GM21390 (cell line): ENCODE measurements around the gene CPNE6.
"Not testable (repeated sequence)": the region's sequence is repeated elsewhere in the genome, so short reads cannot be mapped to it uniquely, and the experiment has no call there.

ENCODE experiments used
- ATAC-seq: cut with Tn5 transposase; IDR thresholded peaks from one replicate; pipeline ENCODE4 v1.9.1; 2021; ENCODE audit not compliant: unreplicated experiment

Gene CPNE6

DNA sequence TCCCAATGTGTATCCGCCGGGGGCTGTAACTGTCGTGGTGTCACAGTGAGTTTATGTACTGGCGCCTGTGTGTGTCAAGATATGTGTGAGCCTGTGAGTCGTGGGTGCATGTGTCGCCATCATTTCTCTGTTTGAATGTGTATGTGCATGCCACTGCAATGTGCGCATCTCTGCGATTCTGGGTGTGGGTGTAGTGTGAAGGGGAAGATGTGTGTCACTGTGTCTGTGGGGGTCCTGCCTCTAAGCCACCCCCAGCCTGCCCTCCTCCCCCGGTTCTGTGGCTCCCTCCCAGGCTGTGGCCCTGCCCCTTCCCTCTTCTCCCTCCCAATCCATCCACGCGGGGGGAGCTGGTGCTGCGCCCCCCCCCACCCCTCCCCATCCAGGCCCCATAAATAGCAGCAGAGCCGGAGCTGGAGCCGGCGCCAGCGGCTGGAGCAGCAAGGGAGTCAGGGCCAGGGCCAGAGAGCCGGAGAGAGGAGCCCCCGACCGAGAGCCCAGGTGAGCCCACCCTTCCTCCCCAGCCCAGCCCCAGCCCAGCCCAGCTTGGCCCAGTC lies at the start of gene CPNE6:
CPNE6 (plus strand) TSS at position 419 of the 554 bp plus-strand sequence. CDS start 1,375 bp downstream, outside the sequence.
- no peak for ATAC-seq

DNA sequence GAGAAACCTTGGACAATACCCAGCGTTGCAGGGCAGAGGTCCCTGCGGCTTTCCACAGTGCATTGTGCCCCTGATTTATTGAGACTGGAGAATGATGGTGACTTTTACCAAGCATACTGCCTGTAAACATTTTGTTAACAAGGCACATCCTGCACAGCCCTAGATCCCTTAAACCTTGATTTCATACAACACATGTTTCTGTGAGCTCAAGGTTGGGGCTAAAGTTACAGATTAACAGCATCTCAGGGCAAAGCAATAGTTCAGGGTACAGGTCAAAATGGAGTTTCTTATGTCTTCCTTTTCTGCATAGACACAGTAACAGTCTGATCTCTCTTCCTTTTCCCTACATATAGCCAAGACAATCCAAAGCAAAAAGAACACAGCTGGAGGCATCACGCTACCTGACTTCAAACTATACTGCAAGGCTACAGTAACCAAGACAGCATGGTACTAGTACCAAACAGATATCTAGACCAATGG lies 46.4 kb upstream of the CPNE6 start:
- not testable (repeated sequence) for ATAC-seq

DNA sequence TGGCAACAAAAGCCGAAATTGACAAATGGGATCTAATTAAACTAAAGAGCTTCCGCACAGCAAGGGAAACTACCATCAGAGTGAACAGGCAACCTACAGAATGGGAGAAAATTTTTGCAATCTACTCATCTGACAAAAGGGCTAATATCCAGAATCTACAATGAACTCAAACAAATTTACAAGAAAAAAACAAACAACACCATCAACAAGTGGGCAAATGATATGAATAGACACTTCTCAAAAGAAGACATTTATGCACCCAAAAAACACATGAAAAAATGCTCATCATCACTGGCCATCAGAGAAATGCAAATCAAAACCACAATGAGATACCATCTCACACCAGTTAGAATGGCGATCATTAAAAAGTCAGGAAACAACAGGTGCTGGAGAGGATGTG lies 41.7 kb upstream of the CPNE6 start:
- ATAC-seq: not testable (repeated sequence)

DNA sequence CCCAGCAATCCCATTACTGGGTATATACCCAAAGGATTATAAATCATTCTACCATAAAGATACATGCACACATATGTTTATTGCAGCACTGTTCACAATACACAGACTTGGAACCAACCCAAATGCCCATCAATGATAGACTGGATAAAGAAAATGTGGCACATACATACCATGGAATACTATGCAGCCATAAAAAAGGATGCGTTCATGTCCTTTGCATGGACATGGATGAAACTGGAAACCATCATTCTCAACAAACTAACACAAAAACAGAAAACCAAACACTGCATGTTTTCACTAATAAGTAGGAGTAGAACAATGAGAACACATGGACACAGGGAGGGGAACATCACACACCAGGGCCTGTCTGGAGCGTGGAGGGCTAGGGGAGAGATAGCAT lies 40.0 kb upstream of the CPNE6 start:
- not testable (repeated sequence) for ATAC-seq

DNA sequence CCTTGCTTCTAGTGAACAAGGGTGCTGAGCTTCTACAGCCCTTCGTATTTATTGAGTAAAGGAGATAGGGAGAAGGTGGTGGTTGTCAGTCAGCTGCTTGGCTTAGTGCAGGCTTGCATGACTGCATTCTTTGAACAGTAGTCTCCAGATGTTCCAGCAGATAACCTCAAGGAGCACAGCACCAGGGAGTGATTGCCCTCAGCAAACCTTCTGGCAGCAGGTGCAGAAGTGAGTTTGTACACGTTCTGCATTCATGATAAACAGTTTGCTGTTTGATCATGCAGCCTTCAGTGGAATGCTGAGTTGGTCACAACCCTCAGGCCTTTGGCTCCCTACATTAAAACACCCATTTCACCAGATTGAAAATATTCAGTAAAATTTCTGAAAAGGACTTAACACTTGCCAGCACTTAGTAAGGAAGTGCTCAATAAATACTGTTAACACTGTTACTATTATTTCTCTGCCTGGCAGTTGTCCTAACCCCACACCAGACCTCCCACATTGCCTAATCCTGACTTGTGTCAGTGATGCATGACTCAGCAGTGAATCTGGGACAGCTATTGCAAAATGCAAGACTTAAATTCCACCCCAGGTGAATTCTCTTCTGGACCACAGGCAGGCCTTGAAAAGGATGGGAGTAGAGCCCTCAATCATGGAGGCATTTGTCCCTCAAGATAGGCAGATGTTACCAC lies 38.5 kb upstream of the CPNE6 start:
- no peak for ATAC-seq

DNA sequence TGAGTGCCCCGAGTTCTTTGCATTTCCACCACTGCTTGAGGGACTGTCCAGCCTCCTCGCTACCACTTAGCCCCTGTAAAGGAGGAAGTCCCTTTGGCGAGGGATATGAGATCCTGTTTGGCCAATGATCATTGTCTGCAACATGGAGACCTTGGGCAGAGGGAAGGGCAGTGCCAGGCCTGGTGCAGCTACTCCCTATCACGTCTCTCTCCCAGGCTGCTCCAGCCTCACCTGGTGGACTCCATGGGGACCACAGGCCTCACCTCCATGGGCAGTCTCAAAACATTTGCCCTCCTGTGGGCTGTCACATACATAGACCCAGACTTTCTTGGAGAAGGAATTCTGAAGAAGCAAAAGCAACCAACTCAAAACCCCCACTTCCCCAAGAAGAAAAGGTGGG lies 35.6 kb upstream of the CPNE6 start:
- ATAC-seq: peak; percentile 11

DNA sequence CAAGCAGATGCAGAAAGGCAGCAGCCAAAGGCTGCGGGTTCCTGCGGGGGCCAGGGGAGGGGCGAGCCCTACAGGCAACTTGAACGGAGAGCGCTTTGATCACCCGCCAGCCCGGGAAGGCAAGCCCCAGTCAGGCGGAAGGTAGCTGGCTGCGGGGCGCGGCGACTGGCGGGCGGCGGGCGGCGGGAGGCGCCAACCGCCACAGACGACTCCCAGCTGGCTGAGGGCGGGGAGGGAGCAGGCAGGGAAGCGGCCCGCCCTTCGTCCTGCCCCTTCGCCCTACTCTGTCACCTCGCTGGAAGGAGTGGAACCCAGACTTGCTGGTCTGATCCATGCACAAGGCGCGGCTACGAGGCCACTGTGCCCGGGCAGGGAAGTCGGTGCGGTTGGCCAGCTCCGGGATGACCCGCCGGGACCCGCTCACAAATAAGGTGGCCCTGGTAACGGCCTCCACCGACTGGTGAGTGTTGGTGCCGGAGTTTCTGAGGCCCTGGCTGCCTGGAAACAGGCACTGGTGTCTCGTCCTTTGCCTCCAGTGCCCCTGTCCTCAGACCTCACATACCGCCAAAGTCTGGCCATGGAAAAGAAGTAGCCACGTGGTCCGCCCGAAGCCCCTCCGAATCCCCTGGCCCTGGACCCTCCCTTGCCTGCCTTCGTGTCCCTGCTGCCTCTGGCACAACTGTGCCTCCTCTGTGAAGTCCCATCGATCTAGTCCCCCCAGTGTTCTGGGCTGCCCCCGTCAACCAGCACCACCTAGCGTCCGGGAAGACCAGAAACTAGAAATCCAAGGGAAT lies 35.0 kb upstream of the CPNE6 start:
- ATAC-seq: peak; percentile 74

DNA sequence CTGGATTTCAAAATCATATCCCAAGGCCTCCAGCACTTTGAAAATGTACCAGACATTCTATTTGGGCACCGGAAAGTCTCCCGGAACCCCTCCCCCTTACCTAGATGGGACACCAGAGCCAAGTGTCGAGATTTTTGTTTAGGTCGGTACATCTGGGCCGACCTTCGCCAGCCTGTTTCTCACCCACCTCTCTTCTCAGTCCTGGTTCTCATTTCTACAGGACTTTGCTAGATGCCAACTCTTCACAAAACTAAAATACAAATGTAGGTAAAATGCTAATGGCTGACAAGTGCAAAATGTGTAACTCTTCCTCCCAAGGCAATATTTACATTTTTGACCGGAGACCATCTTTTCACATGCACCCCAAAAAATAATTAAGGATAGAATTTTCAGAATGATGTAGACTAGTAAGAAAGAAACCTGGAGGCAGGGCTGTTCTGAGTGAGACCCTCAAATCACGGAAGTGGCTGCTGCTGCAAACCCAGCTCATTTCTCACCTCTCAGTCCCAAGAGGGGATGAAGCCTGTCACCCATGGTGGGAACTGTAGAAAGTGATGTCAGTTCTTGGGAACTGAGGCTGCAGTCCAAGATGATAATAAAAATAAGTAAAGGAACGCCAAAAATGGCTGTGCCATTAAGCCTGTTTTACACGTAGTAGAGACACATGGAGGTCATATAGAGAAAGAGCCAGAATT lies 34.3 kb upstream of the CPNE6 start:
- peak; percentile 17 for ATAC-seq

DNA sequence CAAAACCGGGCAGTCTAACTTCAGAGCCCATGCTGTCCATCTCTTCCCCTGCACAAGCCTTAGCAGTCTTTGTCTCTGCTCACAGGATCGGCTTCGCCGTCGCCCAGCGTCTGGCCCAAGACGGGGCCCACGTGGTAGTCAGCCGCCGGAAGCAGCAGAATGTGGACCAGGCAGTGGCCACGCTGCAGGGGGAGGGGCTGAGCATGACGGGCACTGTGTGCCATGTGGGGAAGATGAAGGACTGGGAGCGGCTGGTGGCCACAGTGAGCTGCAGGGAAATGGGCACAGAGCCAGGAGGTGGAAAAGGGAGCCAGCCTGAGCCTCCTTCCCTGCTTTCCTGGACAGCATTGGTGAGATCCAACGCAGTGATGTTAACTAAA lies 33.7 kb upstream of the CPNE6 start:
- ATAC-seq: no peak

DNA sequence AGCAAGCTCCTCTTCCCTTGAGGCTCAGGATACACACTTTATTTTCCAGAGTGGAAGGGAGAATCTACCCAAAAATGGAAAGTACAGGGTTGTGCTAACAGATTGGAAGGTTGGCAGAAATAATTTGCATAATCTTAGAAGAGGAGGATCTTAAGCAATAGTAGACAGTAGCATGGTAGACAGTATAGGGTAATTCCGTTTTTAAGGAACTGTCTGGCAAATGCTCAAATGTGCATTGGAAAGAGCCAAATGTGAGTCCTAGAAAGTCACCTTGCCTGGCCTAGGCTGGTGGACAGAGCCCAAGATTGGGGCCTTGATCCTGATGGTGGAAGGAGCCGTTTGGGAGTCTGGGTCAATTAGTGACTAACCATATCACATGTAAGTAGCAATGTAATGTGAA lies 32.7 kb upstream of the CPNE6 start:
- ATAC-seq: no peak

DNA sequence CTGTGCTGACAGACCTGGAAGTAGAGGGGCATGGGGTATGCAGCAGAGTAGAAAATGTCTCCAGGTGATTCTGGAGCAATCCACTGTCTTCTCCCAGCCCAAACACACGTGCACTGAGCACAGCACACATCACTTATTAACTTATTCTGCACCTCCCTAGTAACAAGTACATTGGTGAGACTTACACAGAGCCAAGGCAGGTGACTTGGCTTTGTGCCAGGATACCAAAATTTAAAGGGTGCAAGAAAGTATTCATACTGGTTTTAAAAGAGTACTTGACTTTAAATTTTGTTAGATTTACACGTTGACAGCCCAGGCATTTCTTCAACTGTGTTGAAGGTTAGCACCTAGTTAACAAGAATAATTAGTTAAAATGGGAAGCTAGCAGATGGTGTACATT lies 30.7 kb upstream of the CPNE6 start:
- no peak for ATAC-seq

DNA sequence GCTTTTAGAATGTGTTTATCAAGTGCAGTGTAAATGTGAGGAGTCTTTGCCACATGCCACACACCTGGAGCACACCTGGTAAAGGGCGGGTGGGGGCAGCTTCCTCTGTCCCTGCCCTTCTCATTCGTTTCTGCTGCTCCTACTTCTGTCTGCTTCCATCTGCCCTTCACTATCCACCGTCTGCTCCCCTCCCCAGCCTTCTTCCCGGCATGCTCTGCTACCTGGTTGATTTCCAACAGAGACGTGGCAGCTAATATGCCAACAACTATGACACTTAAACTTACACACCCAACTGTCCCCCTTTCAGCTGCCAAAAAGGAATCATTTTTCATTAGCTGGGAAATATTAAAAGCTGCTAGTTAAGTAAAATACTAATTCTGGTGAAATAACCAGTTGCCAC lies 28.6 kb upstream of the CPNE6 start:
- no peak for ATAC-seq

DNA sequence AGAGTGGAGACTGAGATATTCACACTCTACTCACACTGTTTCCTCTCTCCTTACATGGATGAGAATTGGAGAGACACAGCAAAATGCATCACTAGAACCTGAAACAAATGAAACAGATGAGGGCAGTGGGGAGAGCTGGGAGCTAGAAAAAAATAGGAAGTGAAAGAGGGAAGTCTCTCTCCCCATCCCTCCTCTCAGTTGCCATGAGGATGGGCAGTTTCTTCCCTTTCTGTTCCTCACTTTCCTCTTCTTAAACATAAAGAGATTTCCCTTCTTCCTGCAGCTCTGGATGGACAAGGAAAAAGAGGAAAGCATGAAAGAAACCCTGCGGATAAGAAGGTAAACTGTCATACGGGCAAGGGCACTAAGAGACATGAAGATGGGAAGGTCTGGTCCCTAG lies 22.4 kb upstream of the CPNE6 start:
- not testable (repeated sequence) for ATAC-seq

DNA sequence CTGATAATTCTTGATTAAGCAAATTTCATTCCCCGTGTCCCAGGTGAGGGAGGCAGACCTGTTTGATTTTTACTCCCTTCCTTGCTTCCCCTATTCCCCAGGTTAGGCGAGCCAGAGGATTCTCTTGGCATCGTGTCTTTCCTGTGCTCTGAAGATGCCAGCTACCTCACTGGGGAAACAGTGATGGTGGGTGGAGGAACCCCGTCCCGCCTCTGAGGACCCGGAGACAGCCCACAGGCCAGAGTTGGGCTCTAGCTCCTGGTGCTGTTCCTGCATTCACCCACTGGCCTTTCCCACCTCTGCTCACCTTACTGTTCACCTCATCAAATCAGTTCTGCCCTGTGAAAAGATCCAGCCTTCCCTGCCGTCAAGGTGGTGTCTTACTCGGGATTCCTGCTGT lies 20.6 kb upstream of the CPNE6 start:
- ATAC-seq: not testable (repeated sequence)

DNA sequence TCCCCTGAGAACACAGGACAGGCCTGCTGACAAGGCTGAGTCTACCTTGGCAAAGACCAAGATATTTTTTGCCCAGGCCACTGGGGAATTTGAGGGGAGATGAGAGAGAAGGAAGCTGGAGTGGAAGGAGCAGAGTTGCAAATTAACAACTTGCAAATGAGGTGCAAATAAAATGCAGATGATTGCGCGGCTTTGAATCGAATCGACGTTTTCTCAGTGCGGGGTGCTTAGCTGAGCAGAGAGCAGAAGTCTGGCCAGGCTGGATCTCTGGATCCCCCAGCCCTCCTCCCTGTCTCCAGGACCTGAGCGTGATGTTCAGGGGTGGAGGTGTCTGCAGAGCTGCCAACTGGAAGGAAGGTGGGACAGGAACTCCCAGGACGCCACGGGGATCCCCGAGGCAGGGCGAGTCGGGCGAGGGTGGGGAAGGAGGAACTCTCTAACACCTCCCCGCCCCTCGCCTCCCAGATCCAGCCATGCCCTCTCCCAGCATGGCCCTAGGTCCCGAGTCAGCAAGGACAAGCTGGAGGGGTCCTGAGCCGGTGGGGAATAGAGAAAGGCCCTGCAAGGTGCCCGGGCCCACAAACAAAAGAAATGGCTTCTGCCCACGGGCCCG lies 20.1 kb upstream of the CPNE6 start:
- no peak for ATAC-seq

DNA sequence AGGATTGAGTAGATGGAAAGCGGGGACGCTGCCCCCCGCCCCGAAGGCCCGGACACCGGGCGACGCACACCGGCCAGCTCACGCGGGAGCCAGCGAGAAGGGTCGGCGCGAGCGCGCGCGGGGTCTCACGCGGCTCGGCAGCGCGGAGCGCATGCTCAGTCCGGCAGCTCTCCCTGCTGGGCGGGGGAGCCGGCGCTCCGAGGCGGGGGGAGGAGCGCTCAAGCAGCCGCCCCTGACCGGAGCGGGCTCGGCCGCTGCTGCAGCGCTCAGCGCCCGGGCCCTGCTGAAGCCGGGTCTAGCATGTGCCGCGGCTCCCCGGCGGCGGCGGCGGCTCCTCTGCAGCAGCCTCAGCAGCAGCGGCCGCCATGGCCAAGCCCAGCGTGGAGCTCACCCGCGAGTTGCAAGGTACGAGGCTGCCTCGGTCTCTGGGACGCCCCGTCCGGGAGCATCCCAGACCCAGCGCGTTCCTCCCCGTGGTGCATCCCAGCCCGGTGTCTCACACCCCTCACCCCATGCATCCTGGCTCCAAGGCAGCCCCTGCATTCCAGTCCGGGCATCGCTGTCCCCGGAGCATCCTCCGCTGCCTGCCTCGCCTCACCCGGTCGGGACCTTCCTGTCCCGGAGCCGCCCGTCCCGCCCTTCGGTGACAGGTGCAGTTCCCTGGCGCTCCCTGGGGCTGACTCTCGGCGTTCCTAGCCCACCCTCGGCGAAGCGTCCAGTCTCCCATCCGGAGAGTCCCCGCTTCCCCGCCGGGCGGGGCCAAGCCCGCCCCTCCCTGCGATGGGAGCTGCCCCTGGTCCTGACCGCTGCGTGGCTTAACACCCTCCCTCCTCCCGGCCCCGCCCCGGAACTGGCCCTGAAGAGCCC lies 19.3 kb upstream of the CPNE6 start, which contains the start of gene CARMIL3:
CARMIL3 (plus strand) TSS at position 221 of the 867 bp plus-strand sequence; CDS start at position 366, 145 bp downstream.
- ATAC-seq: peak; percentile 69

DNA sequence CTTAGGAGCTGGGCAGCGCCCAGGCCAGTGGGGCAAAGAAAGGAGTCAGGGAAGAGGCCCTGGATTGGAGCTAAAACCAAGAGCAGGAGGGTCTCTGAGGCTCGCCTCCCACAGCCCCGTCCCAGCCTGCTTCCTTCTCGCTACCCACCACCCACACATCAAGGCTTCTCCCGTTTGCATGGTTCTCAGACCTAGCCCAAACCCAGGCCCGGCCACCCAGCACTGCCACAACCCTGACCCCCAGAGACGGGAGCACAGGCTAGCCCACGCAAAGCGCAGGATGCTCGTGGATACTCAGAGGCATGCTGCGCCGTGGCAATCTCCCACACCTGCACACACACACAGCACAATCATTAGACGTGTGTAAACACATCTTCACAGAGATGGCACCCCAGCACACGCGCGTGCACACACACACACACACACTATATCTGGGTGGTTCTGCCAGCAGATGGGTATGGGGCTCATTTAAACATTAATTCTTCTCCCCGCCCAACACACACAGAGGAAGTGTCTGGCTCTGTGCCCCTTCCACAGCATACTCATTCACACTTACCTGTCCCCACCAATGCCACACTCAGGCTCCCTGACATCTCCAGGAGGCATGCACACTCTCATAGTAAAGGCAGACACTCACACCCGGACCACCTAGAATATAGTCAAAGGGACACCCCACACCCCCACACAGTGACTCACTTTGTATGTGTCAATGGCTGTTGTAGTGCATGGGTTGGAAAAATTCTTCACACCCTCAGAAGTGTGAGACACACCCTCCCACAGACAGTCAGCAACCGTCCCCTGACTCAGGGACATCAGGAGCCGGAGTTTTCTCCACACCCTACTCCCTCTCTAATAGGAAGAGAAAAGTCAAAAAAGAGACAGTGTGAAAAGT lies 18.5 kb upstream of the CPNE6 start:
- ATAC-seq: no peak

DNA sequence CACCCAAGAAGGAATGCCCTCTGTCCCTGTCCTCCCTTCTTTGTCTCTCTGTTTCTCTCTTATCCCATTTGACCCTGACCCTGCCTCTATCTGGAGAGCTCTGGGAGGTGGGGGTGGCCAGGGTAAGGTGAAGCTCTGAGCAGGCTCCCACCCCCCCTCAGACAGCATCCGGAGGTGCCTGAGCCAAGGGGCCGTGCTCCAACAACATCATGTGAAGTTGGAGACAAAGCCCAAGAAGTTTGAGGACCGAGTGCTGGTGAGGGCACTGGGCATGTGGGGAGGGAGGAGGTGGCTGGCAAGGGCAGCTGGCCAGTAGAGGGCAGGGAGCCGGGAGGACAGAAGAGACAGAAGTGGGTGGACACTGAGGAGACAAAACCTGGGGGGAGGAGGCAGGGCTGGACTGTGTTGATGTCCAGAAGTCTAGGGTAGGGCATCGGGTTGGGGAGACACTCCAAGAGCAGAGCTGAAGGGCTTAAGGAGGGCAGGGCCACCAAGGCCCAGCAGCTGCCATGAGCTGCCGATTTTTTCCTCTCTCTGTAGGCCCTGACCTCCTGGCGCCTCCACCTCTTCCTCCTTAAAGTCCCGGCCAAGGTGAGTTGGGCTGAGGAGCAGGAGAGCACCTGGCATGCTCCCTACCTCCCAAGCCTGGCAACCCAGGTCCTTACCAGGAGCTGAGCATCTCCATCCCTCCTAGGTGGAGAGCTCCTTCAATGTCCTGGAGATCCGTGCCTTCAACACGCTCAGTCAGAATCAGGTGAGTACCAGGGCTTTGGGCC lies 17.6 kb upstream of the CPNE6 start:
- ATAC-seq: no peak
